SK-N-DZ (cell line): ENCODE measurements around the gene VAMP2.

Experiments
- DNase-seq: peaks from one replicate; pipeline ENCODE4 v3.0.0-alpha.2; 2015; ENCODE audit warnings: low spot score

VAMP2 gene

GRCh38 chr17:8155231-8155995 lies 7.3 kb downstream of the VAMP2 start:
- DNase-seq = no peak

GRCh38 chr17:8154608-8155155 lies 8.1 kb downstream of the VAMP2 start:
- no peak for DNase-seq

GRCh38 chr17:8153957-8154607 lies 8.7 kb downstream of the VAMP2 start:
- peak; percentile 88 for DNase-seq

- peak; percentile 86 for DNase-seq
Observed at GRCh38 chr17:8153525-8153956, 9.2 kb downstream of the VAMP2 start.

GRCh38 chr17:8153031-8153451 lies 9.7 kb downstream of the VAMP2 start:
- no peak for DNase-seq

GRCh38 chr17:8152112-8152775 lies 10.5 kb downstream of the VAMP2 start, which contains the start of gene PER1:
TSS of gene PER1 (minus strand) at chr17:8152404. CDS start at chr17:8150706, 1,698 bp downstream.
- peak; percentile 99 for DNase-seq

GRCh38 chr17:8151641-8152111 lies 11.1 kb downstream of the VAMP2 start:
- DNase-seq = no peak

- DNase-seq = peak; percentile 86
Observed at GRCh38 chr17:8151120-8151640, 11.6 kb downstream of the VAMP2 start.

- no peak for DNase-seq
Observed at GRCh38 chr17:8150194-8151119, 12.3 kb downstream of the VAMP2 start.

GRCh38 chr17:8149419-8150193 lies 13.1 kb downstream of the VAMP2 start:
- no peak for DNase-seq

- DNase-seq = no peak
Observed at GRCh38 chr17:8148560-8148959, 14.2 kb downstream of the VAMP2 start.

- DNase-seq = no peak
Observed at GRCh38 chr17:8147805-8148404, 14.8 kb downstream of the VAMP2 start.

- DNase-seq = no peak
Observed at GRCh38 chr17:8147141-8147804, 15.5 kb downstream of the VAMP2 start.

- no peak for DNase-seq
Observed at GRCh38 chr17:8146381-8147140, 16.2 kb downstream of the VAMP2 start.

GRCh38 chr17:8145811-8146210 lies 16.9 kb downstream of the VAMP2 start:
- no peak for DNase-seq

GRCh38 chr17:8144401-8145231 lies 18.1 kb downstream of the VAMP2 start:
- no peak for DNase-seq
